Measurements from ENCODE around the gene ZNF324. TPM values are rescaled to one million over a fixed set of nuclear protein-coding genes. Genes with fewer than 3 reads are reported as not detected.

The ZNF324 gene
- total RNA-seq, 1 experiment from 2014 or later, result 12.7 TPM

- no peak overlapping the region for H3K4me2 ChIP-seq (ENCODE audit: insufficient read depth, insufficient read length, low read length)
- H4K91ac ChIP-seq (ENCODE audit: insufficient read length, low read depth, low read length), result no peak overlapping the region
- H3K27ac ChIP-seq (ENCODE audit: insufficient read length, low read depth, low read length), result no peak overlapping the region
- no peak overlapping the region for H3K56ac ChIP-seq (ENCODE audit: insufficient read length, low read depth, low read length)
- Mint-ChIP-seq H3K4me3 (no peak overlapping the region), H3K27ac (no peak overlapping the region), H3K36me3 (ENCODE audit: insufficient read depth in 1 of 3, low read depth in 3 of 3) (peaks cover 0 to 7% (median 2%) of the 10 kb centered on the region in 3 experiments; a peak in 3 of 7 replicates), H3K9me3 (no peaks in the 10 kb centered on the region), H3K27me3 (ENCODE audit: low read depth) (no peaks in the 10 kb centered on the region), H3K4me1 (no peaks in the 10 kb centered on the region)
- H2BK20ac ChIP-seq (ENCODE audit: low read depth, low read length, poor library complexity, severe bottlenecking), result no peak overlapping the region
- no peak overlapping the region for H3K9ac ChIP-seq (ENCODE audit: extremely low read depth, insufficient read length, low read length)
- no peaks in the 10 kb centered on the region for H3K9me3 ChIP-seq (ENCODE audit: control insufficient read depth, low read depth, low read length)
- H2BK12ac ChIP-seq (ENCODE audit: insufficient read length, low read depth, low read length), result no peak overlapping the region
- H2AK5ac ChIP-seq (ENCODE audit: insufficient read length, low read length), result no peak overlapping the region
- no peak overlapping the region for H3K14ac ChIP-seq (ENCODE audit: insufficient read depth, low read length)
- no CpG with 5 or more reads among the region's 7 CpGs for WGBS (ENCODE audit: extremely low coverage, insufficient read length, low lambda C conversion rate)
- no peaks in the 10 kb centered on the region for H4K20me1 ChIP-seq (ENCODE audit: control insufficient read depth, insufficient read depth, insufficient read length)
- H3K23me2 ChIP-seq (ENCODE audit: insufficient read length, low read depth, low read length, poor library complexity, severe bottlenecking), result no peaks in the 10 kb centered on the region
- H3K79me1 ChIP-seq (ENCODE audit: insufficient read depth, low read depth, low read length, poor library complexity, severe bottlenecking), result no peaks in the 10 kb centered on the region
- H3T11ph ChIP-seq (ENCODE audit: low read length), result no peak overlapping the region
- no peak overlapping the region for H2BK15ac ChIP-seq (ENCODE audit: low read depth, low read length)
- H3K23ac ChIP-seq (ENCODE audit: insufficient read length, low read depth, low read length), result no peak overlapping the region
- H2BK120ac ChIP-seq (ENCODE audit: low read depth, low read length, poor library complexity, severe bottlenecking), result no peak overlapping the region
- H3K18ac ChIP-seq (ENCODE audit: insufficient read length, low read depth, low read length), result no peak overlapping the region
- no peak for DNase-seq
- no peak for TF ChIP-seq CTCF (conservative IDR thresholded peaks at IDR 0.05)
- H3K4me1 ChIP-seq (ENCODE audit: insufficient read depth, low read length), result no peaks in the 10 kb centered on the region
- H3K79me2 ChIP-seq (ENCODE audit: insufficient read depth, low read length), result no peaks in the 10 kb centered on the region
- no peak overlapping the region for H2AFZ ChIP-seq (ENCODE audit: low read length)
- H3K27me3 ChIP-seq (ENCODE audit: insufficient read depth, low read length), result no peaks in the 10 kb centered on the region
- H4K5ac ChIP-seq (ENCODE audit: insufficient read length, low read depth, low read length), result no peak overlapping the region
- H4K8ac ChIP-seq (replicated peaks; ENCODE audit: insufficient read length, low read depth, low read length), result no peak overlapping the region
- H2BK5ac ChIP-seq (ENCODE audit: insufficient read length, low read length), result no peak overlapping the region
- no peak overlapping the region for H3K4ac ChIP-seq (ENCODE audit: low read depth, low read length)
Observed at GRCh38 chr19:58482372-58482771, 15.5 kb downstream of the ZNF324 start.

Data from H9 (cell line).